GM12878 (cell line): ENCODE data around the gene SLC2A5. TPM values are rescaled to one million over a fixed set of nuclear protein-coding genes. Genes with fewer than 3 reads are reported as not detected.
A peak's percentile ranks its signal among the peaks of the same experiment; 100 is the strongest.

Experiments
- ATAC-seq: fragments of 200-7000 bp; cut with Tn5 transposase; 3 replicates; pipeline ENCODE4 v1.9.1; 2020; ENCODE audit warnings: mild to moderate bottlenecking, moderate library complexity
- BruUV-seq: library from RNA; stranded (reverse); fragments of 400-500 nt; replicated peaks from 2 replicates; lab custom pipeline; 2021; lab: Mats Ljungman, UMichigan
- CTCF ChIA-PET: fragments of 300-600 bp; sonication (Branson Sonifier 250); formaldehyde crosslinking; extraction: SDS; loops from one replicate; lab custom pipeline; 2021; ENCODE audit warnings: inconsistent platforms; lab: Yijun Ruan, JAX
- POLR2A ChIA-PET: fragments of 350-600 bp; formaldehyde crosslinking; extraction: SDS; loops from one replicate; lab custom pipeline; 2021; ENCODE audit warnings: inconsistent platforms; lab: Charles Lee
- RAD21 ChIA-PET: fragments of 300-600 bp; sonication (Branson Sonifier 250); formaldehyde crosslinking; loops from one replicate; lab custom pipeline; 2023; ENCODE audit warnings: antibody characterized with exemption; ENCODE audit not compliant: unreplicated experiment; lab: Charles Lee
- SMC1A ChIA-PET: fragments of 300-600 bp; sonication (Branson Sonifier 250); formaldehyde crosslinking; loops from one replicate; lab custom pipeline; 2023; ENCODE audit not compliant: unreplicated experiment, uncharacterized antibody; lab: Charles Lee
- DNase-seq: peaks from one replicate; pipeline ENCODE4 v3.0.0-alpha.2; 2011; ENCODE audit warnings: low read depth, low spot score
- FAIRE-seq: peaks from 3 replicates; lab custom pipeline; 2011; peaks lifted over from hg19 to GRCh38; lab: Jason Lieb, UNC
- H2AFZ ChIP-seq: 2 replicates; pipeline ENCODE4 v1.6.0; 2011; ENCODE audit warnings: low read depth, low read length, control low read depth; ENCODE audit not compliant: control insufficient read depth
- H3K27ac ChIP-seq: 2 replicates; pipeline ENCODE4 v1.5.1; 2011; ENCODE audit warnings: control low read depth; ENCODE audit not compliant: control insufficient read depth, insufficient read depth
- H3K27me3 ChIP-seq, 2 experiments: replicated peaks in 1 of 2; 2 replicates each; pipeline versions ENCODE4 v1.6.0 to v1.6.1; 2011; ENCODE audit warnings: low read length in 1 of 2; ENCODE audit not compliant: control insufficient read depth in 2 of 2, insufficient read depth in 2 of 2
- H3K36me3 ChIP-seq, 2 experiments: 2 replicates each; pipeline ENCODE4 v1.5.1; 2011; ENCODE audit warnings: low read length in 1 of 2; ENCODE audit not compliant: control insufficient read depth in 2 of 2, insufficient read depth in 2 of 2
- H3K4me1 ChIP-seq: 2 replicates; pipeline ENCODE4 v1.6.1; 2011; ENCODE audit warnings: mild to moderate bottlenecking, low read length, moderate library complexity, mixed read lengths; ENCODE audit not compliant: control insufficient read depth, insufficient read depth
- H3K4me2 ChIP-seq: 2 replicates; pipeline ENCODE4 v1.6.0; 2011; ENCODE audit warnings: control low read depth; ENCODE audit not compliant: control insufficient read depth, insufficient read depth
- H3K4me3 ChIP-seq: fragments of 200-600 bp; sonication (generic); 2 replicates; pipeline ENCODE4 v1.5.1; 2016
- H3K79me2 ChIP-seq: 2 replicates; pipeline ENCODE4 v1.6.0; 2011; ENCODE audit warnings: low read length; ENCODE audit not compliant: control insufficient read depth, insufficient read depth
- H3K9ac ChIP-seq: 2 replicates; pipeline ENCODE4 v1.8.0; 2011; ENCODE audit warnings: low read length, control low read depth, mixed read lengths; ENCODE audit not compliant: control insufficient read depth, insufficient read depth
- H3K9me3 ChIP-seq: replicated peaks from 3 replicates; pipeline ENCODE4 v1.5.1; 2011; ENCODE audit warnings: mild to moderate bottlenecking, low read length; ENCODE audit not compliant: control insufficient read depth, insufficient read depth
- H4K20me1 ChIP-seq: 2 replicates; pipeline ENCODE4 v1.6.0; 2011; ENCODE audit not compliant: control insufficient read depth, insufficient read depth
- CBFB ChIP-seq: IDR thresholded peaks from 2 replicates; pipeline ENCODE4 v1.6.1; 2016; ENCODE audit warnings: antibody characterized with exemption, low read depth
- EGR1 ChIP-seq, 2 experiments: IDR thresholded peaks; 1 replicate in 1 of 2; 2 replicates in 1 of 2; pipeline ENCODE4 v1.6.1; 2011 to 2012; ENCODE audit warnings: low read depth in 2 of 2, low read length in 2 of 2, borderline replicate concordance in 1 of 2, mild to moderate bottlenecking in 1 of 2, moderate library complexity in 1 of 2
- ELK1 ChIP-seq: IDR thresholded peaks from 2 replicates; pipeline ENCODE4 v1.6.1; 2012; ENCODE audit warnings: low read depth, low read length, improper control_type of control experiment
- IRF4 ChIP-seq: IDR thresholded peaks from 2 replicates; pipeline ENCODE4 v1.6.1; 2011; ENCODE audit warnings: low read depth, low read length
- POLR2A ChIP-seq: IDR thresholded peaks from 2 replicates; pipeline ENCODE4 v1.6.1; 2011; ENCODE audit warnings: low read depth, mild to moderate bottlenecking, low read length
- ZNF217 ChIP-seq: fragments of 450-650 bp; IDR thresholded peaks from 2 replicates; pipeline ENCODE4 v1.6.1; 2017; ENCODE audit warnings: antibody characterized with exemption, mild to moderate bottlenecking
- WGBS: methylation state at CpG from one replicate; pipeline ENCODE4 v1.1.6; 2016; ENCODE audit warnings: low lambda C conversion rate; ENCODE audit not compliant: insufficient replicate concordance, insufficient coverage; ENCODE audit errors: missing lambda C conversion rate; 5-methylcytosine and 5-hydroxymethylcytosine counted together
- in situ Hi-C: fragments of 300-500 bp; cut with MboI; formaldehyde crosslinking; loops from 9 replicates; pipeline ENCODE4 v1.14.3; 2018; ENCODE audit warnings: mixed read lengths
- intact Hi-C: fragments of 100-400 bp; cut with micrococcal nuclease; formaldehyde crosslinking; loops from one replicate; pipeline ENCODE4 v1.14.2; 2022; ENCODE audit not compliant: unreplicated experiment
- polyA plus RNA-seq, 11 experiments: library from polyadenylated mRNA; depleted of rRNA in 4 of 11; unstranded in 6 of 11; stranded (reverse) in 5 of 11; fragments of >200 nt; fragmentation: Nextera tagmentation in 4 of 11; fragmentation: Illumina TruSeq in 1 of 11; extraction: Ambion mirVana in 4 of 11; extraction: Trizol in 1 of 11; gene quantifications; 1 replicate in 1 of 11; 2 replicates in 10 of 11; pipeline versions ENCODE4 v1.2.1 to v1.2.3, GENCODE V29; 2011 to 2016; ENCODE audit warnings: inconsistent platforms in 2 of 11, missing spikeins in 2 of 11, low read depth in 1 of 11
- total RNA-seq, 4 experiments: library from RNA; depleted of rRNA in 3 of 4; stranded (reverse); fragments of >200 nt in 3 of 4; fragmentation: Illumina TruSeq in 1 of 4; extraction: Trizol in 1 of 4; gene quantifications; 2 replicates each; pipeline versions ENCODE4 v1.2.1 to v1.2.3, GENCODE V29; 2013 to 2021

The SLC2A5 gene
- total and polyA plus RNA-seq, 10 of the 15 experiments (the other 5 are each of a cell fraction or from before 2014, with no cell fraction given), result 4.5 to 76.6 (median 23.9) TPM

- no peak for DNase-seq
- Histone ChIP-seq H3K9ac (no peak overlapping the region), H3K27ac (no peak overlapping the region; the same call in 1 of the 2 replicates), H3K4me3 (no peak overlapping the region), H3K79me2 (no peaks in the 10 kb centered on the region), H3K9me3 (peaks cover 12% of the 10 kb centered on the region), H3K27me3 (no peaks in the 10 kb centered on the region), H3K4me2 (no peak overlapping the region), H4K20me1 (no peaks in the 10 kb centered on the region), H3K36me3 (peaks cover 20 to 28% of the 10 kb centered on the region in 2 experiments; a peak in 3 of 4 replicates), H3K4me1 (peaks cover 26% of the 10 kb centered on the region), H2AFZ (no peak overlapping the region)
- TF ChIP-seq EGR1 (IDR thresholded peaks at IDR 0.05; ENCODE audit: borderline replicate concordance in 1 of 2, low read depth in 2 of 2, low read length in 2 of 2), result no peak
- TF ChIP-seq CBFB, result no peak
- 0 out of 2 replicates have a peak, but pooled peaks have one; percentile 10 for TF ChIP-seq POLR2A
- TF ChIP-seq IRF4, result no peak
- no peak for TF ChIP-seq ZNF217
- no peak for TF ChIP-seq ELK1
- SMC1A ChIA-PET, result interaction anchor here (1.4 to 2.2 kb wide), 4 partner anchors 24 to 64 kb away, joined by 5 to 8 read pairs (median 6); no protein-coding TSS in a partner anchor
- ATAC-seq, result no peak
- FAIRE-seq, result no peak
- in situ Hi-C loops (no loop called here), intact Hi-C loops (no loop called here)
- POLR2A ChIA-PET, result interaction anchor here (0.6 to 0.9 kb wide), 2 partner anchors 41 to 70 kb away, joined by 3 to 8 read pairs; no protein-coding TSS in a partner anchor
- WGBS, result 85% methylated on average over 8 of the region's 8 CpGs
- CTCF ChIA-PET, result interaction anchor here (1.0 to 1.4 kb wide), 2 partner anchors 24 to 63 kb away, joined by 3 to 6 read pairs; no protein-coding TSS in a partner anchor
- RAD21 ChIA-PET, result interaction anchor here (0.7 to 2.3 kb wide), 3 partner anchors 24 to 63 kb away, joined by 3 to 10 read pairs (median 5); no protein-coding TSS in a partner anchor
- BruUV-seq, result no TSS peak
Measured at GRCh38 chr1:9038338-9038650, 31.1 kb downstream of the SLC2A5 start.
